Stimulated activated effector memory CD8-positive, alpha-beta T cell treated with anti-CD3 and anti-CD28 coated beads, Interleukin-12 subunit alpha, Interleukin-12 subunit beta, amount 100 ng/mL, for 72 hours (primary cell): ENCODE measurements around the gene WASHC4.
"Not testable (repeated sequence)": the region's sequence is repeated elsewhere in the genome, so short reads cannot be mapped to it uniquely, and the experiment has no call there.

Experiments used
- ATAC-seq: fragments of 150-1000 bp; cut with Tn5 transposase; 2 replicates; pipeline ENCODE4 v1.10.0; 2021
- DNase-seq, 2 donors: peaks; one replicate each; pipeline ENCODE4 v3.0.0; 2021 to 2022; ENCODE audit warnings: low spot score in 2 of 2
- H3K27ac Mint-ChIP-seq: one replicate; pipeline ENCODE4 v1.8.0; 2022; ENCODE audit warnings: mild to moderate bottlenecking, mixed read lengths
- H3K36me3 Mint-ChIP-seq: one replicate; pipeline ENCODE4 v1.8.0; 2022; ENCODE audit warnings: mild to moderate bottlenecking, mixed read lengths
- H3K4me1 Mint-ChIP-seq: one replicate; pipeline ENCODE4 v1.8.0; 2022; ENCODE audit warnings: mixed read lengths
- H3K4me3 Mint-ChIP-seq: one replicate; pipeline ENCODE4 v1.8.0; 2022; ENCODE audit warnings: mild to moderate bottlenecking, mixed read lengths
- H3K9me3 Mint-ChIP-seq: one replicate; pipeline ENCODE4 v1.8.0; 2022; ENCODE audit warnings: mixed read lengths

WASHC4 gene

DNA sequence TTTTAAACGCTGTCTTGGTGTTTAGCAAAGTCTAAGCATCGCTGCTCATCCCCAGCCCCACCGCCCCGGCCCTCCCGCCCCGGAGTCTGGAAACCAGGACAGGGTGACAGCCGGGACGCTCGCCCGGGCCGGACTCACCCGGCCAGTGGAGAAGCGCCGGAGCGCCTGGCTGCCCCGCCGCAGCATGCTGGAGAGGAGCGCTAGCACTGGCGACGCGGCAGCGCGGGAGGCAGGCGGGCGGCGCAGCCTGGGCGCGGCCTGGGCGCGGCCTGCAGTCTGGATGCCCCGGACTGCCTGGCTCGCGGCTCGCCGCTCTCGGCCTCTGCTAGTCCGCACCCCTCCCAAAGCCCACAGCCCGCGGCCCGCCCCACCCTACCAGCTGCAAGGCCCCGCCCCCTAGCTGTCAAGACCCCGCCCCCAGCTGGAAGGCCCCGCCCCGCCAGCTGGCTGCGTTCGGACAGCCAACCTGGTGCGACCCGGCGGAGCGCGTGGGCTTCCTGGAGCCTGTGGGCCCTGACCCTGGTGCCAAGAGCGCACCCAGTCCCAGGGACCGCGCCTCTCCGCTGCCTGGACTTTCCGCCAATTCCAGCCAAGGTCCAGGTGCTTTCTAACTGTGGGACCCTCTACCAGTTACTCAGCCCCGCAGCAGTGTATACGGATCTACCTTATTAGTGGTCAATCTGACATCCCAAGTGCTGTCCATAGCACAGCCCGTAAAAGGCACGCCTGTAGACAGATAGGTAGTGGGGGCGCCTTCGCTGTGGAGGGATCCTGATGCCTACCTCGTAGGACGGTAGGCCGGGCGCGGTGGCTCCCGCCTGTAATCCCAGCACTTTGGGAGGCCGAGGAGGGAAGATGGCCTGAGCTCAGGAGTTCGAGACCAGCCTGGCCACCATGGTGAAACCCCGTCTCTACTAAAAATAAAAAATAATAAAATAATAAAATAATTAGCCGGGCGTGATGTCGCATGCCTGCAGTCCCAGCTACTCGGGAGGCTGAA is 23.0 kb upstream of the WASHC4 start, which contains the start of gene ALDH1L2:
ALDH1L2 (minus strand) TSS at position 208 of the 1,000 bp plus-strand sequence; CDS start at position 186, 22 bp downstream.
- DNase-seq = peak; percentile 51 to 73
- H3K4me3 Mint-ChIP-seq = peak within 1 kb of the TSS; percentile 60
- ATAC-seq = peak; percentile 97

DNA sequence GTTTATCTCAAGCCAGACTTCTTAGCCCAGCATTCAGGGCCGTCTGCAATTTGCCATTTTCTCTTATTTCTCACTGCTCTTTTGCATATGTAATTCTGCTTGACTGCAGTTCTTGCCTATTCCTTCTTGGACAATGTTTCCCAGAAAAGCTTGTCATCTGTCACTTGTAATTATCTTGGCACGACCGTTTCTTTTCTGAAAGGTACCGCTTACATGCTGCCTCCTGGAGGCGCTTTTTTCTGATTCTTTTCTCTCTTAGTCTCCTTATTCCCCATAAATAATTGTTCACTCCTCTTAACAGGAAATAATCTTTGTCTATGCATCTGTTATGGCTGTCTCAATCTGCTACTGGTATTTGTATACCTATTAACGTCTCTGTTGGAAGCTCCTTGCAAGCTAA is 22.0 kb upstream of the WASHC4 start:
- no peaks in the 10 kb centered on the region for H3K36me3 Mint-ChIP-seq
- DNase-seq (no peak), ATAC-seq (no peak)
- no peak overlapping the region for H3K4me3 Mint-ChIP-seq
- no peak overlapping the region for H3K27ac Mint-ChIP-seq
- H3K4me1 Mint-ChIP-seq = peaks cover 7% of the 10 kb centered on the region
- H3K9me3 Mint-ChIP-seq = peaks cover 3% of the 10 kb centered on the region

More for the DNA sequence above, 23.0 kb upstream of the WASHC4 start, which contains the start of gene ALDH1L2:
- H3K4me1 Mint-ChIP-seq = peaks cover 7% of the 10 kb centered on the region
- H3K9me3 Mint-ChIP-seq = peaks cover 3% of the 10 kb centered on the region
- H3K27ac Mint-ChIP-seq = no peak within 1 kb of the TSS
- no peaks in the 10 kb centered on the region for H3K36me3 Mint-ChIP-seq

DNA sequence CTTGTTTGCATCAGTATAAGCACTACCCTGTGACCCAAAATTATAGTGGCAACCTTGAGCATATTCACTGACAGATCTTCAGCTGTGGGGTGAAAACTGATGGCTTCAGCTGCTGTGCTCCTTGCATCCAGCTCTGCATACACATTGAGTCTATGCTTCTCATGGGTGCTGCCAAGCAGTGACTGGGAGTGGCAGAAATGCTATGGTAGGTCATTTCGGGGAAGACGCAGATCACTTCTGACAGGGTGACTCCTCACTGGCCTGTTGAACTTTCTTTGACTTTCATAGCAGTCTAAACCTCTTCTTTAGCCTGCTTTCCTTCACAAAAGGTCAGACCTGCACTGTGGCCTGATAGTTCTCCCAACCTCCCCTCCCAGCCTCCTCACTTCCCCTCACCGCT is 17.7 kb upstream of the WASHC4 start:
- Mint-ChIP-seq H3K9me3 (peaks cover 3% of the 10 kb centered on the region), H3K4me3 (no peak overlapping the region), H3K36me3 (no peaks in the 10 kb centered on the region), H3K4me1 (no peaks in the 10 kb centered on the region), H3K27ac (no peak overlapping the region)
- no peak for DNase-seq
- no peak for ATAC-seq

DNA sequence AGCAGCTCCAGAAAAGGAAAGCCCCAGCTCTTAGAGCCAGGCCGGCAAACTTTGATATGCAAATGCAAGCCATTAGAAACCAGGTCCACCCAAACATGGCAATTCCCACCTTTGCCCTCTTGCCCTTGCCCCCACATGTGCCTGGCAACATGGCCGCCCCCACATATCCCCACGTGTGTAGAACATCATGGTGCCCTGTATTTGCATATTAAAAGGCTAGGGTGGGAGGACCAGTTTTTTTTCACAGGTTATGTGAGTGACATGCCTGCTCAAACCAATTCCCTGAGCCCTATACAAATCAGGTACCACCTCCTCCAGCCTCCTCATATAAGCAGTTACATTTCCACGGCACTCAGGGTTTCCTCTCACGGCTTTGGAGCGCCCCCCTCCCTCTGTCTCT is 17.2 kb upstream of the WASHC4 start:
- DNase-seq = no peak
- Mint-ChIP-seq H3K4me3 (no peak overlapping the region), H3K9me3 (peaks cover 5% of the 10 kb centered on the region), H3K27ac (no peak overlapping the region), H3K36me3 (no peaks in the 10 kb centered on the region), H3K4me1 (no peaks in the 10 kb centered on the region)
- no peak for ATAC-seq

DNA sequence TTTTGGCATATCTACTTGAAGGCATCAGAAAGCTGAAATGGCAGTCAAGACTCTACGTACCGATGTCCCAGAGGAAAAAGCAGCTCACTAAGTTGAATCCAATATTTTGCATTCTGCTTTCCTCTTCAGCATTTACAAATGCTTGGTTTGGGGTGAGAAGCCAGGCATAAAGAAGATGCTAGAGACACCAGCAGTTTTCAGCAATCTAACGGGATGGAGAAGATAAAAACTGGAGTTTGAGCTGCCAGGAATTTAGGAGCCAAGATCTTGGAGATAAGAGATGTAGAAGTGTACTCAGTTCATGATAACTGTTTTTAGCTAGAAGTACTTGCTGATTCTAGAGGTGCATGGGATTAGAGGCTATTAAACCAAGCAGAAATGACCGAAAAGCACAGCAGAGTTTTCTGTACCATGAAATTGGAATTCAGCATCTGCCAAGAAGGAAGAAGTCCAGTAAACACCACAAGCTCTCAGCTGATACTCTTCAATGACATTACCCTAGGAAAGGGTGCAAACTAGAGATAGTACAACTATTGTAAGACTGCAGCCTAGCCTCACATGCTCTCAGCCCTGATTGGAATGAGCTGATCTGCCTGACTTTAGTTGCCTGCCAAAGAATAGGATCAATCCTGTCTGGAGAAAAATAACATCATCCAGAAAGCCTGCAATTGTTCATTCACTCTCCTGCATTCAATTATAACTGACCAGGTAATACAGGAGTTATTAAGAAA is 15.9 kb upstream of the WASHC4 start:
- no peak overlapping the region for H3K4me3 Mint-ChIP-seq
- no peak overlapping the region for H3K27ac Mint-ChIP-seq
- DNase-seq (no peak), ATAC-seq (no peak)
- peaks cover 11% of the 10 kb centered on the region for H3K9me3 Mint-ChIP-seq
- no peaks in the 10 kb centered on the region for H3K4me1 Mint-ChIP-seq
- H3K36me3 Mint-ChIP-seq = no peaks in the 10 kb centered on the region

DNA sequence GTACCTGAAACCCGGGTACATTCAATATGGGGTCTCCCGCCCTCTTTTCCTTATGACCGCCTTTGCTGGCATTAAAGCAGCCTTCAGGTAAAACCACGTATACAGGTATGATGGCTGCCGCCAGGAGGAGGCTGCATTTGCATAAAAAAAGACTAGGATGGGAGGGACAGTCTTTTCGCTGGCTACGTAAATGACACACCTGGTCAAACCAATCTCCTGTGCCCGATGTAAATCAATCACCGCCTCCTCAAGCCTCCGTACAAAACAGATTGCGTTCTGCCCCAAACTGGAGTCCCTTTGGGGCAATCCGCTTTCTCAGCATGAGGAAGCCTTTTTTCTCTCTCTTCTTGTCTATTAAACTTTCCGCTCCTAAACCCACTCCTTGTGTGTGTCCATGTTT is 15.2 kb upstream of the WASHC4 start:
- Mint-ChIP-seq H3K9me3 (peaks cover 10% of the 10 kb centered on the region), H3K4me3 (no peak overlapping the region), H3K36me3 (no peaks in the 10 kb centered on the region), H3K27ac (no peak overlapping the region), H3K4me1 (no peaks in the 10 kb centered on the region)
- DNase-seq = no peak
- no peak for ATAC-seq

DNA sequence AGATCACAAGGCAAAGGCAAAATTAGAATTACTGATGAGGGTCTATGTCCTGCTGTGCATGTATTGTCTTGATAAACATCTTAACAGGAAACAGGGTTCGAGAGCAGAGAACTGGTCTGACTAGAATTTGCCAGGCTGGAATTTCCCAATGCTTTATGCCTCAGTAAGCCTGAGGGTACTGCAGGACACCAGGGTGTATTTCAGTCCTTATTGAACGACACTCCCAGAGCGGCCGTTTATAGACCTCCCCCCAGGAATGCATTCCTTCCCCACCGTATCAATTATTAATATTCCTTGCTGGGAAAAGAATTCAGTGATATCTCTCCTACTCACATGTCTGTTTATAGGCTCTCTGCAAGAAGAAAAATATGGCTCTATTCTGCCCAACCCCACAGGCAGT is 12.2 kb upstream of the WASHC4 start:
- H3K9me3 Mint-ChIP-seq = peaks cover 12% of the 10 kb centered on the region
- not testable (repeated sequence) for H3K4me3 Mint-ChIP-seq, DNase-seq, H3K36me3 Mint-ChIP-seq, ATAC-seq, H3K4me1 Mint-ChIP-seq, H3K27ac Mint-ChIP-seq

DNA sequence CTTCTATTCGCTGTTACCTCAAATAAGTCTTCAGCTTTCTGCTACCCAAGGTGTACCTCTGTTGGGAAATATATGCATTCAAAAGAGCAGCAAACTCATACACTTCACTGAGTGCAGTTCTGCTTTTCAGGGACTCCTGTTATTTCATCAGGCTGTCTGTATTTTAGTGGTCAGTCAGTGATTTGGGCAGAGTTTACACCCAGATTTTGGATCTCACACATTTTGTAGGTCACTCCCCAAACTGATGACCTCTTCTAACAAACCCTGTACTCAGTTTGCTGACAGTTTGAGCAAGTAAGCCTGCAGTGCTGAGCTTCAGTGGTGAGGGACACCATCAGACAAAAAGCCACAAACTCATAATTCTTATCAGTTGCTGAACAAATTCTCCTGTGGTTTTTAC is 8.2 kb upstream of the WASHC4 start:
- DNase-seq (no peak), ATAC-seq (no peak)
- Mint-ChIP-seq H3K36me3 (no peaks in the 10 kb centered on the region), H3K4me1 (no peaks in the 10 kb centered on the region), H3K27ac (no peak overlapping the region), H3K4me3 (no peak overlapping the region), H3K9me3 (peaks cover 12% of the 10 kb centered on the region)

DNA sequence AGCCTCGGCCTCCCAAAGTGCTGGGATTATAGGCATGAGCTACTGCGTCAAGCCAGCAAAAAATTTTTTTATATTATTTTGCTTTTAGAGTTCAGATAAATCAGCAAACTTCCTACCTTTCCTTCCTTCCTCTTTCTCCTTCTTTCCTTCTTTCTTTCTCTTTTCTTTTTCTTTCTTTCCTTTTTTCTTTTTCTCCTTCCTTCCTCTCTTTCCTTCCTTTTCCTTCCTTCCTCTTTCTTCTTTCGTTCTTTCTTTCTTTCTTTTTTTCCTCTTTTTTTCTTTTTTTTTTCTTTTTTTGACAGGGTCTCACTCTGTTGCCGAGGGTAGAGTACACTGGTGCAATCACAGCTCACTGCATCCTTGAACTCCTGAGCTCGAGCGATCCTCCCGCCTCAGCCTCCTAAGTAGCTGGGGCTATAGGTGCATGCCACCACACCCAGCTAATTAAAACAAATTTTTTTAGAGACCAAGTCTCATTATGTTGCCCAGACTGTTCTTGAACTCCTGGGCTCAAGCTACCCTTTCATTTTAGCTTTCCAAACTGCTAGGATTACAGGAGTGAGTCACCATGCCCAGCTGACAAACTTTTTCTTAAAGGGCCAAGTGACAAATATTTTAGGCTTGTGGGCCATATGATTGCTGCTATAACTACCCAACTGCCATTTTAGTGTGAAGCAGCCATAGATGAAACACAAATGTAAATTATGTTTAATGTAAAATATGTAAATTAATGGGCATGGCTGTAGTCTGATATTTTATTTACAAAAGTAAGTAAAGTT is 7.1 kb upstream of the WASHC4 start:
- peaks cover 12% of the 10 kb centered on the region for H3K9me3 Mint-ChIP-seq
- H3K4me3 Mint-ChIP-seq = no peak overlapping the region
- H3K4me1 Mint-ChIP-seq = no peaks in the 10 kb centered on the region
- no peaks in the 10 kb centered on the region for H3K36me3 Mint-ChIP-seq
- ATAC-seq = no peak
- no peak for DNase-seq
- H3K27ac Mint-ChIP-seq = no peak overlapping the region

DNA sequence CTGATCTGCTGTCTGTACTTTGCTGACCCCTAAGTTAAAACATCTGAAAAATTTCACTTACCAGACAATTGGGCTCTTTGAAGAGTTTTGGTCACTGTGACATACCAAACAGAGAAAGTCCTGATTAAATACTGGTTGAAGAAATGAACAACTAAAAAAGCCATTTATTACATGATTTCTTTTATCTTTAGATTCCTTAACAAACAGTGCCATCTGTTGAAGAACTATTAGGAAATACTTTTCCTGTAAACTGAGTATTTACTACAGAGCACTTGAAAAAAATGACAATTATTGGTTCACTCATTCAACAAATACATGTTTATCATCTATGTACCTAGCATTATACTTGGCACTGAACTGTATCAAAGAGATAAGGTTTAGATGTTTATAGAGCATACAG is 6.5 kb upstream of the WASHC4 start:
- Mint-ChIP-seq H3K4me3 (no peak overlapping the region), H3K27ac (no peak overlapping the region)

DNA sequence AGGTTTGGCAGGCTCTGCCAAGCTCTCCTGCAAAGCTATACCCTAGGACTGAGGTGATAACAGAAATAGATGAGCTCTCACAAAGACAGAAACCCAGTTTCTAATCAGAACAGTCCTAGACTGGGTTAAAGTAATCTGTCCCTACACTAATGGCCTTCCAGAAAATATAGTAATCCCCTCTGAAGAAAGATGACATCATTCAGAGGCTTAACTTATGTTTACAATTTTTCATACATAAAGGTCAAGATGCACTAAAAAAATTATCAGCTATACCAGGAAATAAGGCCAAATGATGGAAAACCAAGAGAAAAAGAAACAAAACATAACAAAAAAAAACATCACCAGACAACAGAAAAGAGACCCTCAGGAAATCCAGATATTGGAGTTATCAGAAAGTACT is 4.9 kb upstream of the WASHC4 start:
- DNase-seq (no peak), ATAC-seq (no peak)
- H3K36me3 Mint-ChIP-seq = no peaks in the 10 kb centered on the region
- H3K27ac Mint-ChIP-seq = no peak overlapping the region
- peaks cover 6% of the 10 kb centered on the region for H3K4me1 Mint-ChIP-seq
- peaks cover 5% of the 10 kb centered on the region for H3K9me3 Mint-ChIP-seq
- H3K4me3 Mint-ChIP-seq = no peak overlapping the region

More for the DNA sequence above, 6.5 kb upstream of the WASHC4 start:
- Mint-ChIP-seq H3K36me3 (no peaks in the 10 kb centered on the region), H3K4me1 (no peaks in the 10 kb centered on the region), H3K9me3 (peaks cover 9% of the 10 kb centered on the region)
- DNase-seq (no peak), ATAC-seq (no peak)

DNA sequence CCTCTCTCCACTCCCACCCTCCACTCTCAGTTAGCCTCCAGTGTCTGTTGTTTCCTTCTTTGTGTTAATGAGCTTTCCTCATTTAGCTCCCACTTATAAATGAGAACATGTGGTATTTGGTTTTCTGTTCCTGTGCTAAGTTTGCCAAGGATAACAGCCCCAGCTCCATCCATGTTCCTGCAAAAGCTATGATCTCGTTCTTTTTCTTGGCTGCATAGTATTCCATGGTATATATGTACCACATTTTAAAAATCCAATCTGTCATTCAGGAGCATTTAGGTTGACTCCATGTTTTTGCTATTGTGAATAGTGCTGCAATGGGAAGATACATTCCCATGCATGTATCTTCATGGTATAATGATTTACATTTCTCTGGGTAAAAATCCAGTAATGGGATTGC is 2.8 kb upstream of the WASHC4 start:
- no peak overlapping the region for H3K4me3 Mint-ChIP-seq
- H3K9me3 Mint-ChIP-seq = peaks cover 2% of the 10 kb centered on the region
- no peak overlapping the region for H3K27ac Mint-ChIP-seq
- ATAC-seq (no peak), DNase-seq (no peak)
- H3K4me1 Mint-ChIP-seq = peaks cover 16% of the 10 kb centered on the region
- H3K36me3 Mint-ChIP-seq = peaks cover 2% of the 10 kb centered on the region

DNA sequence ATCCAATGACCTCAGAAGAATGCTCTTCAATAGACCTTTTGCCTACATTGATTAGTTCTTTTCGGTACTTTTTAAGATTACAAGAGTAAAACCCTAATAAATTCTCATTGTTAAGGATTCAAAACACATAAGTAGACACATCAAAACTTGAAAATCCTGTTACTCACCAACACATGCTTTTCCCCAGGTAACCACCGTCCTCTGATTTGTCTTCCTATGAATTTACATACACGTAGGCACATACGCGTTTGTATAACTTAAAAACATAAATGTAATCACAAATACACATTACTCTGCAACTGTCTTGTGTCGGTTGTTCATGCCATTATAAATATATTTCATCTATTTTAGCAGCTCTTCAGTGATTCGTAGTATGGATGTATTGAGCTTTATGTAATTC is 910 bp upstream of the WASHC4 start:
- DNase-seq (no peak), ATAC-seq (no peak)
- Mint-ChIP-seq H3K4me1 (peaks cover 20% of the 10 kb centered on the region), H3K4me3 (peak overlapping the region; percentile 91), H3K36me3 (peaks cover 7% of the 10 kb centered on the region), H3K27ac (peak overlapping the region; percentile 92), H3K9me3 (peaks cover 2% of the 10 kb centered on the region)

DNA sequence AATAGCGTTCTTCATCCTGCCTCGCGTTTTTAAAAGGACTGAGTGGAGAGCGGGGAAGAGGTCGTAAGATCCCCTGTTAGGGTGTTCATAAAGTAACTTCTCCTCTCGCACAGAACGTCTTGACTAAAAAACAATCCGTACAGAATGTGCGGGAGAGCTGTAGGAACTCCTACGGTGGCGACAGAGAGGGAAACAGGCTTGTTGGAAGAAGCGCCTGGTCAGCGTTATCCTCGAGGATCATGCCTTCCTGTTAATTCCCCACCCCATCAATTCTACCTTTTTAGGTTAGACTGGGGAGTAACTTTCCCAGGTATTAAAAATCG is 399 bp upstream of the WASHC4 start:
- ATAC-seq (peak; percentile 2), DNase-seq (no peak)
- H3K4me1 Mint-ChIP-seq = peaks cover 25% of the 10 kb centered on the region
- H3K27ac Mint-ChIP-seq = peak overlapping the region; percentile 92
- H3K36me3 Mint-ChIP-seq = peaks cover 12% of the 10 kb centered on the region
- peak overlapping the region; percentile 91 for H3K4me3 Mint-ChIP-seq
- peaks cover 2% of the 10 kb centered on the region for H3K9me3 Mint-ChIP-seq
